Neural progenitor cell (in vitro differentiated cells): ENCODE measurements around the gene SLC6A11. TPM values are rescaled to one million over a fixed set of nuclear protein-coding genes. Genes with fewer than 3 reads are reported as not detected.

Source experiments
- DNase-seq: peaks from one replicate; pipeline ENCODE4 v3.0.0-alpha.2; 2016; ENCODE audit warnings: low spot score
- H2AFZ ChIP-seq: fragments of 200-600 bp; sonication (generic); replicated peaks from 2 replicates; pipeline ENCODE4 v1.6.1; 2016; ENCODE audit warnings: antibody characterized with exemption
- H3F3A ChIP-seq: fragments of 200-600 bp; sonication (generic); 2 replicates; pipeline ENCODE4 v1.6.1; 2016; ENCODE audit warnings: antibody characterized with exemption, low read depth
- H3K27ac ChIP-seq: fragments of 200-600 bp; sonication (generic); 2 replicates; pipeline ENCODE4 v1.5.1; 2016; ENCODE audit warnings: mild to moderate bottlenecking
- H3K27me3 ChIP-seq: fragments of 200-600 bp; sonication (generic); 2 replicates; pipeline ENCODE4 v1.6.1; 2016; ENCODE audit warnings: mild to moderate bottlenecking, moderate library complexity
- H3K36me3 ChIP-seq: fragments of 200-600 bp; sonication (generic); 2 replicates; pipeline ENCODE4 v1.5.1; 2016
- H3K4me1 ChIP-seq: fragments of 200-600 bp; sonication (generic); 2 replicates; pipeline ENCODE4 v1.6.1; 2016; ENCODE audit warnings: mixed run types
- H3K4me2 ChIP-seq: fragments of 200-600 bp; sonication (generic); 2 replicates; pipeline ENCODE4 v1.6.1; 2016
- H3K4me3 ChIP-seq: fragments of 200-600 bp; sonication (generic); 2 replicates; pipeline ENCODE4 v1.5.1; 2016
- H3K79me2 ChIP-seq: fragments of 200-600 bp; sonication (generic); 2 replicates; pipeline ENCODE4 v1.6.1; 2016; ENCODE audit warnings: low read depth
- H3K9ac ChIP-seq: fragments of 200-600 bp; sonication (generic); 2 replicates; pipeline ENCODE4 v1.6.1; 2016
- H3K9me3 ChIP-seq: fragments of 200-600 bp; sonication (generic); 2 replicates; pipeline ENCODE4 v1.5.1; 2016; ENCODE audit warnings: low read depth
- H4K20me1 ChIP-seq: fragments of 200-600 bp; sonication (generic); 2 replicates; pipeline ENCODE4 v1.6.1; 2016; ENCODE audit warnings: low read depth
- H3K27ac Mint-ChIP-seq: 3 replicates; pipeline ENCODE4 v1.8.0; 2021; ENCODE audit warnings: mixed read lengths
- H3K27me3 Mint-ChIP-seq: 2 replicates; pipeline ENCODE4 v1.8.0; 2022; ENCODE audit warnings: low read depth, mild to moderate bottlenecking, inconsistent platforms, moderate library complexity, mixed read lengths; ENCODE audit not compliant: insufficient read depth
- H3K36me3 Mint-ChIP-seq: 3 replicates; pipeline ENCODE4 v1.8.0; 2021; ENCODE audit warnings: mixed read lengths
- H3K4me1 Mint-ChIP-seq: 3 replicates; pipeline ENCODE4 v1.8.0; 2021; ENCODE audit warnings: mixed read lengths
- H3K4me3 Mint-ChIP-seq: 3 replicates; pipeline ENCODE4 v1.8.0; 2021; ENCODE audit warnings: mild to moderate bottlenecking, moderate library complexity, mixed read lengths
- H3K9me3 Mint-ChIP-seq: 3 replicates; pipeline ENCODE4 v1.8.0; 2020; ENCODE audit warnings: mixed read lengths
- EZH2 ChIP-seq: fragments of 200-600 bp; sonication (generic); IDR thresholded peaks from 2 replicates; pipeline ENCODE4 v1.6.1; 2017; ENCODE audit warnings: antibody characterized with exemption, mild to moderate bottlenecking, moderate library complexity
- EZH2phosphoT487 ChIP-seq: fragments of 200-600 bp; sonication (generic); IDR thresholded peaks from 2 replicates; pipeline ENCODE4 v1.6.1; 2017; ENCODE audit warnings: antibody characterized with exemption
- total RNA-seq: library from RNA; depleted of rRNA; stranded (reverse); fragments of >200 nt; gene quantifications from 2 replicates; pipeline ENCODE4 v1.2.3, GENCODE V29; 2015; ENCODE audit warnings: low replicate concordance
- TF ChIP-seq, protein P1 (sequence below): fragments of 200-600 bp; sonication (generic); IDR thresholded peaks from 2 replicates; pipeline ENCODE4 v1.5.1; 2017; ENCODE audit warnings: antibody characterized with exemption, mild to moderate bottlenecking

Gene SLC6A11
- total RNA-seq, 1 donor from 2014 or later = 0.86 TPM

DNA sequence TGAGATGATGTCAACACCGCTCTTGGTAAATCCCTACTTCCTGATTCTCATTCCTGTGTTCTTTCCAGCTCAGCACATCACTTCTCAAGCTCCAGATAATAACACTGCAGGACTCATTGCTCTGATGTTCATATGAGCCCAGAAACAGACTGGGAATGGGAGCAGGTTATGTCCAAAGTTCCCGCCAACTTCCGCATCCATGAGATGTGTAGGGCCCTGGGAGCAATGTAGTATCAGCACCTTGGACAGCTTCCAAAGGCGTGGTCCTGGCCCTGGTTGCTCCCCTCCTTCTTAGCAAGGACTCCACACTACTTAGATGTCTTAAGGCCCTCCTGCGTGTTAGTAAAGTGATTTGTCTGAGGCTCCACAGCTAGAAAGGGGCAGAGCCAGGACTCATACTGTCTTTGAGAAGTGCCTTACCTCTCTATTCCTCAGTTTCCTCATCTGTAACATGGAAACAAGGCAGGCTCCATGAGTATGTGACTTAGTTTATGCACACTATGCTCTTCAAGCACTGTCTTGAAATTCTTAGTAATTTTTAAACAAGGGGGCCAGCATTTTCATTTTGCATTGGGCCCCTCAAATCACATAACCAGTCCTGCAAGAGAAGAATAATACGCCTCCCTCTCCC lies 148.6 kb downstream of the SLC6A11 start:
- no peaks in the 10 kb centered on the region for H3K36me3 ChIP-seq
- H3K27me3 Mint-ChIP-seq = peaks cover 18% of the 10 kb centered on the region
- no peaks in the 10 kb centered on the region for H3K36me3 Mint-ChIP-seq

DNA sequence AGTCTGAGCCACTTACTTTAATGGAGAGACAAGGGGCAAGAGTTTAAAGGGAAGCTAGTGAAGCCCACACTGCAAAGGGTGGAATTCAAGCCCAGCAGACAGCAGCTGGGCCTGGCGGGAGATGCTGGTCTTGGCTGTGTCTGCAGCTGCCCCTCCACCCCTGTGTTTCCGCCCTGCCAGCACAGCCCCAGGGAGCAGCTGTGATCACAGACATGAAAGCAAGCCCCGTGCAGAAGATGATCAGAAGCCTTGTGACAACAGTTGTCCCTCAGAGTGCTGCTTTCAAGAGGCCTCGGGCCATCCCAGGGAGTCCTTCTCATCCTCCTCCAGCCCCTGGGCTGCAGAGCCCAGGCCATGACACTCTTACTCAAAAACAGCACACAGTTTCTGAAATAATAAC lies 152.4 kb downstream of the SLC6A11 start:
- Mint-ChIP-seq H3K27me3 (peaks cover 22% of the 10 kb centered on the region), H3K4me3 (no peak overlapping the region), H3K4me1 (peaks cover 20% of the 10 kb centered on the region), H3K36me3 (no peaks in the 10 kb centered on the region), H3K9me3 (peaks cover 2% of the 10 kb centered on the region), H3K27ac (peak overlapping the region; percentile 70)
- Histone ChIP-seq H3K9me3 (no peaks in the 10 kb centered on the region), H3K4me3 (no peak overlapping the region), H4K20me1 (peaks cover 14% of the 10 kb centered on the region), H3K4me1 (no peaks in the 10 kb centered on the region), H3F3A (no peaks in the 10 kb centered on the region), H3K27ac (no peak overlapping the region), H3K9ac (no peak overlapping the region), H3K79me2 (no peaks in the 10 kb centered on the region), H2AFZ (no peak overlapping the region), H3K4me2 (no peak overlapping the region), H3K27me3 (peaks cover 4% of the 10 kb centered on the region), H3K36me3 (no peaks in the 10 kb centered on the region)
- DNase-seq = no peak
- TF ChIP-seq EZH2phosphoT487 (no peak), EZH2 (no peak)
- TF ChIP-seq, protein P1, sequence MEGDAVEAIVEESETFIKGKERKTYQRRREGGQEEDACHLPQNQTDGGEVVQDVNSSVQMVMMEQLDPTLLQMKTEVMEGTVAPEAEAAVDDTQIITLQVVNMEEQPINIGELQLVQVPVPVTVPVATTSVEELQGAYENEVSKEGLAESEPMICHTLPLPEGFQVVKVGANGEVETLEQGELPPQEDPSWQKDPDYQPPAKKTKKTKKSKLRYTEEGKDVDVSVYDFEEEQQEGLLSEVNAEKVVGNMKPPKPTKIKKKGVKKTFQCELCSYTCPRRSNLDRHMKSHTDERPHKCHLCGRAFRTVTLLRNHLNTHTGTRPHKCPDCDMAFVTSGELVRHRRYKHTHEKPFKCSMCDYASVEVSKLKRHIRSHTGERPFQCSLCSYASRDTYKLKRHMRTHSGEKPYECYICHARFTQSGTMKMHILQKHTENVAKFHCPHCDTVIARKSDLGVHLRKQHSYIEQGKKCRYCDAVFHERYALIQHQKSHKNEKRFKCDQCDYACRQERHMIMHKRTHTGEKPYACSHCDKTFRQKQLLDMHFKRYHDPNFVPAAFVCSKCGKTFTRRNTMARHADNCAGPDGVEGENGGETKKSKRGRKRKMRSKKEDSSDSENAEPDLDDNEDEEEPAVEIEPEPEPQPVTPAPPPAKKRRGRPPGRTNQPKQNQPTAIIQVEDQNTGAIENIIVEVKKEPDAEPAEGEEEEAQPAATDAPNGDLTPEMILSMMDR = no peak

More for the DNA sequence above, 148.6 kb downstream of the SLC6A11 start:
- no peaks in the 10 kb centered on the region for H3K79me2 ChIP-seq
- H3K27ac ChIP-seq = no peak overlapping the region
- Mint-ChIP-seq H3K9me3 (peaks cover 2% of the 10 kb centered on the region), H3K4me1 (peaks cover 25% of the 10 kb centered on the region), H3K4me3 (no peak overlapping the region), H3K27ac (no peak overlapping the region)
- no peak overlapping the region for H3K9ac ChIP-seq
- DNase-seq = peak; percentile 79
- H3F3A ChIP-seq = no peaks in the 10 kb centered on the region
- peaks cover 14% of the 10 kb centered on the region for H4K20me1 ChIP-seq
- peaks cover 4% of the 10 kb centered on the region for H3K27me3 ChIP-seq
- no peak overlapping the region for H2AFZ ChIP-seq
- H3K4me3 ChIP-seq = no peak overlapping the region
- TF ChIP-seq EZH2phosphoT487 (no peak), EZH2 (no peak)
- no peaks in the 10 kb centered on the region for H3K9me3 ChIP-seq
- H3K4me1 ChIP-seq = no peaks in the 10 kb centered on the region
- H3K4me2 ChIP-seq = no peak overlapping the region

DNA sequence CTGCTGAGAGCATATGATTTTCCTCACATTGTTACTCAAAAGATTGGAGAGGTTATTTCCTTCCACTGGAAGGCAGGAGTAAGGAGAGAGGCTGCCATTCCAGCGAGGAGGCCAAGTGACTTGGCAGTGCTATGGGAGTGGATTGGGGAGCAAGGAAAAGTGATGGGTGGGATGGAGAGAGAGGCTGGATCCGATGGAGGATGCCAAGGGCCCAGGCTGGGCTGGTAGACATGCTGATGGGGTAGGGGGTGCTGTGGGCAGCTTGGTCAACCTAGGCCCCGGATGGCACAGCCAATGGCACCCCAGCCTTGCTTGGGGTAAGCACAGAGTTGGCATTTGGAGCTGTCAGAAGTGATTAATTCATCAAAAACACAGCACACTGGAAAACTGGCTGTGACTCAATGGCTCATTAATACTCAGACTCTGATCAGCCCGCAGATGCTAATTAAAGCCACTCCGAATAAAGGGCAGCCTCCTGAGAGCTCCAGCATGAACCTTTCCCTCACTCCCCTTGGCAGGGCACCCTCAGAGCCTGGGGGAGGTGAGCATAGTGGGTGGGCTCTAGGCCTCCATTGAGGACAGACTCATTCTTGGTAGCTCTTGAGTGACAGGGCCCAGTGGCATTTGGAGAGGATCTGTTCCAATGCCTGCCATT lies 154.4 kb downstream of the SLC6A11 start:
- Histone ChIP-seq H3K36me3 (no peaks in the 10 kb centered on the region), H3K4me1 (no peaks in the 10 kb centered on the region), H2AFZ (no peak overlapping the region), H3K4me2 (no peak overlapping the region), H3K27ac (no peak overlapping the region), H3K9ac (no peak overlapping the region), H3K27me3 (no peaks in the 10 kb centered on the region), H3K79me2 (no peaks in the 10 kb centered on the region), H3K9me3 (no peaks in the 10 kb centered on the region), H3K4me3 (no peak overlapping the region), H3F3A (no peaks in the 10 kb centered on the region), H4K20me1 (peaks cover 3% of the 10 kb centered on the region)
- DNase-seq = no peak
- TF ChIP-seq EZH2 (no peak), EZH2phosphoT487 (no peak)
- TF ChIP-seq, protein P1 = no peak
- Mint-ChIP-seq H3K9me3 (no peaks in the 10 kb centered on the region), H3K4me1 (peaks cover 20% of the 10 kb centered on the region), H3K4me3 (no peak overlapping the region), H3K36me3 (no peaks in the 10 kb centered on the region), H3K27me3 (peaks cover 20% of the 10 kb centered on the region), H3K27ac (no peak overlapping the region)
